Measurements from ENCODE around the gene PGBD5.

The PGBD5 gene

GRCh38 chr1:230368363-230368762 is 57.8 kb downstream of the PGBD5 start:
- no peak for DNase-seq (ENCODE audit: low spot score)
- no peak for TF ChIP-seq CTCF (IDR thresholded peaks at IDR 0.05)
- H3K4me3 ChIP-seq = no peak overlapping the region
- H3K27ac ChIP-seq = no peak overlapping the region

- Histone ChIP-seq H3K27ac (no peak overlapping the region), H3K4me3 (no peak overlapping the region)
- DNase-seq (ENCODE audit: low spot score) = no peak
- TF ChIP-seq CTCF (IDR thresholded peaks at IDR 0.05) = no peak
Measured at GRCh38 chr1:230366504-230366915, 59.6 kb downstream of the PGBD5 start.

- H3K27ac ChIP-seq = no peak overlapping the region
- DNase-seq (ENCODE audit: low spot score) = no peak
- no peak overlapping the region for H3K4me3 ChIP-seq
- TF ChIP-seq CTCF (IDR thresholded peaks at IDR 0.05) = no peak
Measured at GRCh38 chr1:230365723-230366307, 60.3 kb downstream of the PGBD5 start.

- DNase-seq (ENCODE audit: low spot score) = no peak
- Histone ChIP-seq H3K4me3 (no peak overlapping the region), H3K27ac (no peak overlapping the region)
- TF ChIP-seq CTCF (IDR thresholded peaks at IDR 0.05) = no peak
Measured at GRCh38 chr1:230362949-230363348, 63.2 kb downstream of the PGBD5 start.

- Histone ChIP-seq H3K27ac (no peak overlapping the region), H3K4me3 (no peak overlapping the region)
- no peak for DNase-seq (ENCODE audit: low spot score)
- no peak for TF ChIP-seq CTCF (IDR thresholded peaks at IDR 0.05)
Measured at GRCh38 chr1:230361941-230362340, 64.2 kb downstream of the PGBD5 start.

- no peak for TF ChIP-seq CTCF (IDR thresholded peaks at IDR 0.05)
- H3K27ac ChIP-seq = no peak overlapping the region
- H3K4me3 ChIP-seq = no peak overlapping the region
- no peak for DNase-seq (ENCODE audit: low spot score)
Measured at GRCh38 chr1:230359992-230360668, 66.0 kb downstream of the PGBD5 start.

Measured in coronary artery (tissue), 2 donors.